ENCODE data around the gene DPP8. TPM values are rescaled to one million over a fixed set of nuclear protein-coding genes. Genes with fewer than 3 reads are reported as not detected.

Gene DPP8
- total RNA-seq, 1 experiment from 2014 or later: 27.1 TPM

DNA sequence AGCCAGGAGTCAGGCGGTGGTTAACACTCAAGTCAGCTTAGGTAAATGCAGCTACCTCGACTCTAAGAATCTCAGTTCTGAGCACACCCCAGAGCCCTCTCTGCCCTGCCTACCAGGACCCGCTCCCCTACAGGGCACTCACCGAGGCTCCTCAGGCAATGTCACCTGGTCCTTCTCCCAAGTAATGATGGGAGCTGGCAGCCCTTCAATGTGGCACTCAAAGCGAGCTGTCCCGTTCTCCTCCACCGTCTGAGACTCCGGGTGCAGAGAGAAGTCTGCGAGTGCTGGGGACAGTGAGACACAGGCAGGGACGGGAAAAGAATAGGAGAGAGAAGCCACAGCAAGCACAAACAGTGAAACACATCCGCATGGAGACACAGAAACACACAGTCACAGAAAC is 107.5 kb downstream of the DPP8 start:
- H3K4me2 ChIP-seq (ENCODE audit: low read length): no peak overlapping the region
- H3K27ac ChIP-seq (ENCODE audit: low read depth, low read length): no peak overlapping the region
- CTCF ChIA-PET: no interaction called here
- no TSS peak for BruUV-seq (replicated peaks)
- ATAC-seq: no peak
- no peak overlapping the region for H2AFZ ChIP-seq (ENCODE audit: low read depth, low read length, poor library complexity, severe bottlenecking)
- H3K4me1 ChIP-seq (ENCODE audit: control insufficient read depth in 1 of 2, insufficient read depth in 2 of 2, low read length in 2 of 2): peaks cover 0 to 14% of the 10 kb centered on the region in 2 experiments; a peak in 1 of 4 replicates
- no peak for DNase-seq (ENCODE audit: low read depth, low spot score)
- RAD21 ChIA-PET (ENCODE audit: low non-redundant PET in 1 of 2, low total read pairs in 2 of 2, uncharacterized antibody in 2 of 2, unreplicated experiment in 2 of 2): no interaction called here
- H3K9ac ChIP-seq (ENCODE audit: low read length): no peak overlapping the region
- intact Hi-C loops (cut with micrococcal nuclease): no loop called here
- H3K9me2 ChIP-seq (ENCODE audit: insufficient read depth): no peaks in the 10 kb centered on the region
- TF ChIP-seq YY1 (IDR thresholded peaks at IDR 0.05; ENCODE audit: extremely low read depth, insufficient replicate concordance, low read depth, low read length) (no peak), FOSL1 (IDR thresholded peaks at IDR 0.05; ENCODE audit: low read depth) (no peak), TCF7L2 (IDR thresholded peaks at IDR 0.05; ENCODE audit: borderline replicate concordance, extremely low read depth, insufficient read depth, insufficient read length) (no peak), POLR2AphosphoS5 (IDR thresholded peaks at IDR 0.05; ENCODE audit: low read depth, low read length) (no peak)
- TF ChIP-seq, protein P1, sequence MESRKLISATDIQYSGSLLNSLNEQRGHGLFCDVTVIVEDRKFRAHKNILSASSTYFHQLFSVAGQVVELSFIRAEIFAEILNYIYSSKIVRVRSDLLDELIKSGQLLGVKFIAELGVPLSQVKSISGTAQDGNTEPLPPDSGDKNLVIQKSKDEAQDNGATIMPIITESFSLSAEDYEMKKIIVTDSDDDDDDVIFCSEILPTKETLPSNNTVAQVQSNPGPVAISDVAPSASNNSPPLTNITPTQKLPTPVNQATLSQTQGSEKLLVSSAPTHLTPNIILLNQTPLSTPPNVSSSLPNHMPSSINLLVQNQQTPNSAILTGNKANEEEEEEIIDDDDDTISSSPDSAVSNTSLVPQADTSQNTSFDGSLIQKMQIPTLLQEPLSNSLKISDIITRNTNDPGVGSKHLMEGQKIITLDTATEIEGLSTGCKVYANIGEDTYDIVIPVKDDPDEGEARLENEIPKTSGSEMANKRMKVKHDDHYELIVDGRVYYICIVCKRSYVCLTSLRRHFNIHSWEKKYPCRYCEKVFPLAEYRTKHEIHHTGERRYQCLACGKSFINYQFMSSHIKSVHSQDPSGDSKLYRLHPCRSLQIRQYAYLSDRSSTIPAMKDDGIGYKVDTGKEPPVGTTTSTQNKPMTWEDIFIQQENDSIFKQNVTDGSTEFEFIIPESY (IDR thresholded peaks at IDR 0.05; ENCODE audit: extremely low read depth, insufficient replicate concordance, low read length): no peak
- H3K4me3 ChIP-seq (replicated peaks in 1 of 2; ENCODE audit: low read depth in 1 of 2, low read length in 2 of 2): no peak overlapping the region
- H4K20me1 ChIP-seq (ENCODE audit: insufficient read depth): no peaks in the 10 kb centered on the region
- H3K79me2 ChIP-seq (ENCODE audit: insufficient read depth, low read length): no peaks in the 10 kb centered on the region
- no peaks in the 10 kb centered on the region for H3K27me3 ChIP-seq (ENCODE audit: insufficient read depth, low read length)
- H3K9me3 ChIP-seq (ENCODE audit: control insufficient read depth in 1 of 2, insufficient read depth in 1 of 2, low read depth in 1 of 2, low read length in 2 of 2): no peaks in the 10 kb centered on the region
- POLR2A ChIA-PET: no interaction called here
- H3K36me3 ChIP-seq (ENCODE audit: control insufficient read depth in 1 of 2, insufficient read depth in 2 of 2, low read length in 2 of 2): no peaks in the 10 kb centered on the region

DNA sequence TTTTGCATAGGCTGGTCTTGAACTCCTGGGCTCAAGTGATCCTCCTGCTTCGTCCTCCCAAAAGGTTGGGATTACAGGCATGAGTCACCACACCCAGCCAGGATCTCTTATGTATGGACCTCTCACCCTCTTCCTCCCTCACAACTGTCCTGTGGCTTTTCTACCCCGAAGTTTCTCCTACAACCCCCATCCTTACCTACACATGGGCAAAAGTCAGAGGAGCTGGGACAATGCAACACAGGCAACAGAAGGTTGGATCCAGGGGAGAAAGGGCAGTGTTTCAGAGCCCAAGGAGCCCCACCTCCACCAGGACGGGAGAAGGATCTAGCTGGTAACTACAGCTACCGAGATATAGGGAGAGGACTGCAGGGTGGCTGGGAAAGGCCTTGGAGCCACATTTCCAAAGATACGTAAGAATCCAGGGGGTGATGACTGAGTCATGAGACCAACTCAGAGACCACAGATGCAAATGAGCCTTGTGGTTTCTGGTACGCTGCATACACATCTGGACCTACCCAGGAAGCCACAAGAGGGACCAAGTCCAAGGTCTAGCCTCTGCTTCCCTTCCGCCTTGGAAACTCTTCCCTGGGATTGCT is 108.4 kb downstream of the DPP8 start:
- Histone ChIP-seq H3K4me3 (replicated peaks in 1 of 2; ENCODE audit: low read depth in 1 of 2, low read length in 2 of 2) (no peak overlapping the region), H3K27me3 (ENCODE audit: insufficient read depth, low read length) (no peaks in the 10 kb centered on the region), H3K4me2 (ENCODE audit: low read length) (no peak overlapping the region), H3K27ac (ENCODE audit: low read depth, low read length) (no peak overlapping the region), H3K79me2 (ENCODE audit: insufficient read depth, low read length) (no peaks in the 10 kb centered on the region), H3K9me2 (ENCODE audit: insufficient read depth) (no peaks in the 10 kb centered on the region), H4K20me1 (ENCODE audit: insufficient read depth) (no peaks in the 10 kb centered on the region), H3K4me1 (ENCODE audit: control insufficient read depth in 1 of 2, insufficient read depth in 2 of 2, low read length in 2 of 2) (peaks cover 0 to 14% of the 10 kb centered on the region in 2 experiments; a peak in 1 of 4 replicates), H3K9me3 (ENCODE audit: control insufficient read depth in 1 of 2, insufficient read depth in 1 of 2, low read depth in 1 of 2, low read length in 2 of 2) (no peaks in the 10 kb centered on the region), H3K9ac (ENCODE audit: low read length) (no peak overlapping the region), H2AFZ (ENCODE audit: low read depth, low read length, poor library complexity, severe bottlenecking) (no peak overlapping the region), H3K36me3 (ENCODE audit: control insufficient read depth in 1 of 2, insufficient read depth in 2 of 2, low read length in 2 of 2) (no peaks in the 10 kb centered on the region)
- intact Hi-C loops (cut with micrococcal nuclease): no loop called here
- ChIA-PET POLR2A (no interaction called here), CTCF (no interaction called here), RAD21 (ENCODE audit: low non-redundant PET in 1 of 2, low total read pairs in 2 of 2, uncharacterized antibody in 2 of 2, unreplicated experiment in 2 of 2) (no interaction called here)
- DNase-seq (ENCODE audit: low read depth, low spot score): no peak
- BruUV-seq (replicated peaks): no TSS peak
- ATAC-seq: no peak; the same call in 1 of the 2 replicates
- TF ChIP-seq SP1 (IDR thresholded peaks at IDR 0.05; ENCODE audit: low read depth): no peak
- TF ChIP-seq ZNF274 (IDR thresholded peaks at IDR 0.05; ENCODE audit: low read depth, low read length): no peak
- TF ChIP-seq POLR2AphosphoS5 (IDR thresholded peaks at IDR 0.05; ENCODE audit: low read depth, low read length): no peak
- TF ChIP-seq EZH2phosphoT487 (IDR thresholded peaks at IDR 0.05; ENCODE audit: borderline replicate concordance): no peak
- TF ChIP-seq YY1 (IDR thresholded peaks at IDR 0.05; ENCODE audit: extremely low read depth, insufficient replicate concordance, low read depth, low read length): no peak
- TF ChIP-seq, protein P2, sequence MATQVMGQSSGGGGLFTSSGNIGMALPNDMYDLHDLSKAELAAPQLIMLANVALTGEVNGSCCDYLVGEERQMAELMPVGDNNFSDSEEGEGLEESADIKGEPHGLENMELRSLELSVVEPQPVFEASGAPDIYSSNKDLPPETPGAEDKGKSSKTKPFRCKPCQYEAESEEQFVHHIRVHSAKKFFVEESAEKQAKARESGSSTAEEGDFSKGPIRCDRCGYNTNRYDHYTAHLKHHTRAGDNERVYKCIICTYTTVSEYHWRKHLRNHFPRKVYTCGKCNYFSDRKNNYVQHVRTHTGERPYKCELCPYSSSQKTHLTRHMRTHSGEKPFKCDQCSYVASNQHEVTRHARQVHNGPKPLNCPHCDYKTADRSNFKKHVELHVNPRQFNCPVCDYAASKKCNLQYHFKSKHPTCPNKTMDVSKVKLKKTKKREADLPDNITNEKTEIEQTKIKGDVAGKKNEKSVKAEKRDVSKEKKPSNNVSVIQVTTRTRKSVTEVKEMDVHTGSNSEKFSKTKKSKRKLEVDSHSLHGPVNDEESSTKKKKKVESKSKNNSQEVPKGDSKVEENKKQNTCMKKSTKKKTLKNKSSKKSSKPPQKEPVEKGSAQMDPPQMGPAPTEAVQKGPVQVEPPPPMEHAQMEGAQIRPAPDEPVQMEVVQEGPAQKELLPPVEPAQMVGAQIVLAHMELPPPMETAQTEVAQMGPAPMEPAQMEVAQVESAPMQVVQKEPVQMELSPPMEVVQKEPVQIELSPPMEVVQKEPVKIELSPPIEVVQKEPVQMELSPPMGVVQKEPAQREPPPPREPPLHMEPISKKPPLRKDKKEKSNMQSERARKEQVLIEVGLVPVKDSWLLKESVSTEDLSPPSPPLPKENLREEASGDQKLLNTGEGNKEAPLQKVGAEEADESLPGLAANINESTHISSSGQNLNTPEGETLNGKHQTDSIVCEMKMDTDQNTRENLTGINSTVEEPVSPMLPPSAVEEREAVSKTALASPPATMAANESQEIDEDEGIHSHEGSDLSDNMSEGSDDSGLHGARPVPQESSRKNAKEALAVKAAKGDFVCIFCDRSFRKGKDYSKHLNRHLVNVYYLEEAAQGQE (IDR thresholded peaks at IDR 0.05; ENCODE audit: low read depth): no peak
- TF ChIP-seq RAD21 (IDR thresholded peaks at IDR 0.05; ENCODE audit: low read depth): no peak
- no peak for TF ChIP-seq SRF (IDR thresholded peaks at IDR 0.05; ENCODE audit: low read depth)

All from HCT116 (cell line).